NT2/D1 (cell line): ENCODE data around the gene RPL38.

Experiments used
- YY1 ChIP-seq: IDR thresholded peaks from 2 replicates; pipeline ENCODE4 v1.6.1; 2011; ENCODE audit not compliant: insufficient read length, insufficient read depth
- ZNF274 ChIP-seq: IDR thresholded peaks from 2 replicates; pipeline ENCODE4 v1.6.1; 2011; ENCODE audit warnings: mild to moderate bottlenecking, low read depth, low read length

- TF ChIP-seq YY1 (no peak), ZNF274 (no peak)
Observed at GRCh38 chr17:74181341-74181740, 22.1 kb upstream of the RPL38 start.
